Inferior parietal cortex (tissue), 1 donor: Measurements from ENCODE around the gene CYP2F1.
A peak's percentile ranks its signal among the peaks of the same experiment; 100 is the strongest.
"Not testable (repeated sequence)": the region's sequence is repeated elsewhere in the genome, so short reads cannot be mapped to it uniquely, and the experiment has no call there.

Experiments
- DNase-seq: peaks from one replicate; pipeline ENCODE4 v3.0.0-alpha.2; 2016; ENCODE audit errors: extremely low spot score

CYP2F1 gene

GRCh38 chr19:41127362-41127761 is 13.1 kb downstream of the CYP2F1 start:
- not testable (repeated sequence) for DNase-seq

- peak; percentile 5 for DNase-seq
Observed at GRCh38 chr19:41127801-41128300, 13.6 kb downstream of the CYP2F1 start.

- DNase-seq = no peak
Observed at GRCh38 chr19:41128692-41129091, 14.5 kb downstream of the CYP2F1 start.

- no peak for DNase-seq
Observed at GRCh38 chr19:41131186-41131585, 17.0 kb downstream of the CYP2F1 start.

GRCh38 chr19:41133260-41133659 is 19.0 kb downstream of the CYP2F1 start:
- no peak for DNase-seq

GRCh38 chr19:41134616-41135015 is 20.4 kb downstream of the CYP2F1 start:
- no peak for DNase-seq

- DNase-seq = peak; percentile 17
Observed at GRCh38 chr19:41135390-41136384, 21.5 kb downstream of the CYP2F1 start.

GRCh38 chr19:41136636-41137455 is 22.6 kb downstream of the CYP2F1 start:
- no peak for DNase-seq

GRCh38 chr19:41144403-41144802 is 30.2 kb downstream of the CYP2F1 start:
- DNase-seq = peak; percentile 74

GRCh38 chr19:41149831-41150230 is 35.6 kb downstream of the CYP2F1 start:
- no peak for DNase-seq

GRCh38 chr19:41150986-41151385 is 36.8 kb downstream of the CYP2F1 start:
- not testable (repeated sequence) for DNase-seq

GRCh38 chr19:41154060-41154459 is 39.8 kb downstream of the CYP2F1 start:
- no peak for DNase-seq

- no peak for DNase-seq
Observed at GRCh38 chr19:41156207-41156606, 42.0 kb downstream of the CYP2F1 start.

GRCh38 chr19:41159881-41160280 is 45.6 kb downstream of the CYP2F1 start:
- no peak for DNase-seq

- DNase-seq = no peak
Observed at GRCh38 chr19:41161903-41162302, 47.7 kb downstream of the CYP2F1 start.

GRCh38 chr19:41166944-41167804 is 52.9 kb downstream of the CYP2F1 start:
- DNase-seq = no peak

GRCh38 chr19:41172297-41173164 is 58.3 kb downstream of the CYP2F1 start:
- DNase-seq = no peak

- no peak for DNase-seq
Observed at GRCh38 chr19:41174297-41174928, 60.2 kb downstream of the CYP2F1 start.

- no peak for DNase-seq
Observed at GRCh38 chr19:41175801-41176777, 61.9 kb downstream of the CYP2F1 start.
